ENCODE data around the gene OR4C11. TPM values are rescaled to one million over a fixed set of nuclear protein-coding genes. Genes with fewer than 3 reads are reported as not detected.

Gene OR4C11, protein sequence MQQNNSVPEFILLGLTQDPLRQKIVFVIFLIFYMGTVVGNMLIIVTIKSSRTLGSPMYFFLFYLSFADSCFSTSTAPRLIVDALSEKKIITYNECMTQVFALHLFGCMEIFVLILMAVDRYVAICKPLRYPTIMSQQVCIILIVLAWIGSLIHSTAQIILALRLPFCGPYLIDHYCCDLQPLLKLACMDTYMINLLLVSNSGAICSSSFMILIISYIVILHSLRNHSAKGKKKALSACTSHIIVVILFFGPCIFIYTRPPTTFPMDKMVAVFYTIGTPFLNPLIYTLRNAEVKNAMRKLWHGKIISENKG
- total RNA-seq: not detected

DNA sequence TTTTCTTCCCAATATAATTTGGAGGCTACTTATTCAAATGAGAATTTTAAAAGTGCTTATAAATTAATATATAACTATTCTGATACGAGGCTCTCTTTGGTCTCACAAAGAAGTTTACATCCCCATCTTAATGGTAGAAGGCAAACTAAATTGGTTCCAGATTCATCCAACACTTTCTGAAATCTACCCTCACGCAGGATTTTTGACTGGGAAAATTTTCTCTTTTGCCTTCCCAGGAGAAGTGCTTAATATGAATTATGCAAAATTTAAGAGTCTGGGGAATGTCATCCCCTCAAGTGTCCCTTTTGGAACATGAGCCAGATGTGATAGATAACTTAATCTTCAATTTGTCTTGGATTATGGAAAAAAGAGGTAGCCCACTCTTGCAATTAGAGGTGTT, at the start of gene OR4C11:
OR4C11 (minus strand) TSS at position 101 of the 400 bp plus-strand sequence. CDS start 3,272 bp downstream, outside the sequence.
- TF ChIP-seq, protein P1, sequence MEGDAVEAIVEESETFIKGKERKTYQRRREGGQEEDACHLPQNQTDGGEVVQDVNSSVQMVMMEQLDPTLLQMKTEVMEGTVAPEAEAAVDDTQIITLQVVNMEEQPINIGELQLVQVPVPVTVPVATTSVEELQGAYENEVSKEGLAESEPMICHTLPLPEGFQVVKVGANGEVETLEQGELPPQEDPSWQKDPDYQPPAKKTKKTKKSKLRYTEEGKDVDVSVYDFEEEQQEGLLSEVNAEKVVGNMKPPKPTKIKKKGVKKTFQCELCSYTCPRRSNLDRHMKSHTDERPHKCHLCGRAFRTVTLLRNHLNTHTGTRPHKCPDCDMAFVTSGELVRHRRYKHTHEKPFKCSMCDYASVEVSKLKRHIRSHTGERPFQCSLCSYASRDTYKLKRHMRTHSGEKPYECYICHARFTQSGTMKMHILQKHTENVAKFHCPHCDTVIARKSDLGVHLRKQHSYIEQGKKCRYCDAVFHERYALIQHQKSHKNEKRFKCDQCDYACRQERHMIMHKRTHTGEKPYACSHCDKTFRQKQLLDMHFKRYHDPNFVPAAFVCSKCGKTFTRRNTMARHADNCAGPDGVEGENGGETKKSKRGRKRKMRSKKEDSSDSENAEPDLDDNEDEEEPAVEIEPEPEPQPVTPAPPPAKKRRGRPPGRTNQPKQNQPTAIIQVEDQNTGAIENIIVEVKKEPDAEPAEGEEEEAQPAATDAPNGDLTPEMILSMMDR (IDR thresholded peaks at IDR 0.05): no peak
- TF ChIP-seq POLR2AphosphoS5 (IDR thresholded peaks at IDR 0.05) (no peak), POLR2A (IDR thresholded peaks at IDR 0.05; ENCODE audit: low read depth) (no peak), EP300 (IDR thresholded peaks at IDR 0.05) (no peak)
- 41% methylated on average over 2 of the region's 2 CpGs for WGBS
- intact Hi-C loops (cut with DNase I): no loop called here
- Histone ChIP-seq H3K27me3 (no peaks in the 10 kb centered on the region), H3K27ac (replicated peaks in 1 of 4) (no peak within 1 kb of the TSS), H3K36me3 (no peaks in the 10 kb centered on the region), H3K4me1 (no peaks in the 10 kb centered on the region), H3K4me3 (no peak within 1 kb of the TSS), H3K9me3 (no peaks in the 10 kb centered on the region)
- DNase-seq (ENCODE audit: extremely low spot score): no peak

DNA sequence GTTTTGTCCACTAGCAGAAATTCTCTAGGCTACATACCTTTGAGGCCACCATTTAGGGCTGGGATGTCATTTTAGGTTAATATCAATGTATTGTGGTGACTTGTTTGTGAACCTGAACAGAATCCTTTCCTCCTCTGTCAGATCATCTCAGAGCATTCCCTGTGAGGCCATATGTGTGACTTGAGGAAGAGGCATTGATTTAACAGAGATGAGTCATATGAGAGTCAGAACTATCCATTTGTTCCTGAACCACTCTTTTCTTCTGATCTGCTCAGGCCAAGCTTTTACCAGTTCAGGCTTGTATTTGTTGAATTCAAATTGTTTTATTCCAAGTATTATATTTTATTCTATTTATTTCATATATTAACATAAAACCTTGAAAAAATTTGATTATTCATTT, 47.7 kb upstream of the OR4C11 start:
- no peaks in the 10 kb centered on the region for H3K9me3 ChIP-seq
- H3K27ac ChIP-seq (replicated peaks in 1 of 4): no peak overlapping the region
- no peaks in the 10 kb centered on the region for H3K36me3 ChIP-seq
- intact Hi-C loops (cut with DNase I): no loop called here
- no peaks in the 10 kb centered on the region for H3K27me3 ChIP-seq
- H3K4me1 ChIP-seq: no peaks in the 10 kb centered on the region
- H3K4me3 ChIP-seq: no peak overlapping the region
- no peak for TF ChIP-seq EP300 (IDR thresholded peaks at IDR 0.05)
- TF ChIP-seq, protein P1 (IDR thresholded peaks at IDR 0.05): no peak
- no peak for TF ChIP-seq POLR2A (IDR thresholded peaks at IDR 0.05; ENCODE audit: low read depth)
- no peak for TF ChIP-seq POLR2AphosphoS5 (IDR thresholded peaks at IDR 0.05)
- DNase-seq (ENCODE audit: extremely low spot score): no peak

DNA sequence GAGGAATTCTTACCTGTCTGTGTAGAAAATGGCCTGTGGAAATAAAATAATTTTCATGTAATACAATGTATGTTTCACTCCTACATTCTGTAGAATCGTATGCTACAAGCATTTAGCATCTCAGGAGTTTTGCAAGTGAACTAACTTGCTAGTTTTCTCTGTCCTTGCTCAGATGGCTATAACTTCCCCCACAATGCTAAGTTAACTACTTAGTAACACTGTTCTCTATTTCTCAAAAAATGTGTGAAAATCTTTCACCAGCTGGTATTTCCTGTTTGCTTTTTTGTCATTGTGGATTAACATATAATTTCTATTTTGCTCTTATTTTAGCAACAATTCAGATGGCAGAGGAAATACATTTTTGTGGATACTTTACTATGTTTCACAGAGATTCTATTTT, 45.1 kb upstream of the OR4C11 start:
- intact Hi-C loops (cut with DNase I): no loop called here
- Histone ChIP-seq H3K9me3 (no peaks in the 10 kb centered on the region), H3K4me1 (no peaks in the 10 kb centered on the region), H3K4me3 (no peak overlapping the region), H3K27me3 (no peaks in the 10 kb centered on the region), H3K36me3 (no peaks in the 10 kb centered on the region), H3K27ac (replicated peaks in 1 of 4) (no peak overlapping the region)
- WGBS: 63% methylated on average over 1 of the region's 1 CpG
- TF ChIP-seq POLR2A (IDR thresholded peaks at IDR 0.05; ENCODE audit: low read depth) (no peak), POLR2AphosphoS5 (IDR thresholded peaks at IDR 0.05) (no peak)
- TF ChIP-seq, protein P1 (IDR thresholded peaks at IDR 0.05): no peak
- no peak for DNase-seq (ENCODE audit: extremely low spot score)

DNA sequence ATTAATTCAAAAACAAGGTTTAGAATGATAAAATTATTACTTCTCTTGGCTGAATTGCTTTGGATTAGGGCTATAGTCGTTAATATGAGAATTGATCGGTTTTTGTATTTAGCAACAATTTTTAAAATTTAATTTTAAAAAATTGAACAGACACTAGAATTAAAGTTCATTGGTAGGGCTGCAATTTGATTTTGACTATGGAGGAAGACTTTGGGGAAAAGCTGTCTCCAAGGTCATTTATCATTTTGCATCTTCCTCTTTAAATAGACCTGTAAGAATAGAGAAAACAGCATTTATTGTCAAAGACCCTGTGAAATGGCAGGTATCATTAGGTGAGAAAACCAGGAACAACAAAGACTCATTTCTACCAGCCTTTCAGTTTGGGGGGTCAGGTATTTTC, 40.6 kb upstream of the OR4C11 start, which contains the start of gene OR4S2:
OR4S2 (plus strand) TSS at position 301 of the 400 bp plus-strand sequence. CDS start 2,577 bp downstream, outside the sequence.
- TF ChIP-seq POLR2A (IDR thresholded peaks at IDR 0.05; ENCODE audit: low read depth) (no peak), EP300 (IDR thresholded peaks at IDR 0.05) (no peak), POLR2AphosphoS5 (IDR thresholded peaks at IDR 0.05) (no peak)
- TF ChIP-seq, protein P1 (IDR thresholded peaks at IDR 0.05): no peak
- Histone ChIP-seq H3K36me3 (no peaks in the 10 kb centered on the region), H3K9me3 (no peaks in the 10 kb centered on the region), H3K27me3 (no peaks in the 10 kb centered on the region), H3K27ac (replicated peaks in 1 of 4) (no peak within 1 kb of the TSS), H3K4me1 (no peaks in the 10 kb centered on the region), H3K4me3 (no peak within 1 kb of the TSS)
- 71% methylated on average over 2 of the region's 2 CpGs for WGBS
- DNase-seq (ENCODE audit: extremely low spot score): no peak
- intact Hi-C loops (cut with DNase I): no loop called here

DNA sequence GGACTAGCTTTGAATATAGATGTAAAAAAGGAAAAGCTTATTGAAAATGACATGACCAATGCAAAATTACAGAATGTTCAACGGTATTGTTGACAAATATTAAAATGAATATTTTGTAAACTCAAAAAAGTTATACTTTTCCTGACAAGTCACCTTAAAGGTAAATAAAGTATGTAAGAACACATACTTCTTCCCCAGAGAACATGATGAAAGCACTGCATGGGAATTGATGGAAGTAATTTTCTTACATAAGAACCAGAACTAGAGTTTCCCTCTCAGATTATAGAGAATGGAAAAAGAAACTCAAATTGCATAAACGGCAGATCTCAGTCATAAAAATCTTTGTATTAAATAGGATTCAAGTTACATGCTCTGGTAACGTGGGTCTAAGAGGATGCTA, 27.4 kb upstream of the OR4C11 start, which contains the start of gene OR4P4:
OR4P4 (plus strand) TSS at position 301 of the 400 bp plus-strand sequence.
- H3K27ac ChIP-seq (replicated peaks in 1 of 4): no peak within 1 kb of the TSS
- H3K4me3 ChIP-seq: no peak within 1 kb of the TSS
- intact Hi-C loops (cut with DNase I): no loop called here
- H3K36me3 ChIP-seq: no peaks in the 10 kb centered on the region
- no peaks in the 10 kb centered on the region for H3K4me1 ChIP-seq
- H3K9me3 ChIP-seq: peaks cover 0 to 5% (median 0%) of the 10 kb centered on the region in 4 donors
- no peak for DNase-seq (ENCODE audit: extremely low spot score)
- WGBS: 48% methylated on average over 3 of the region's 3 CpGs
- no peaks in the 10 kb centered on the region for H3K27me3 ChIP-seq
- TF ChIP-seq EP300 (IDR thresholded peaks at IDR 0.05) (no peak), POLR2A (IDR thresholded peaks at IDR 0.05; ENCODE audit: low read depth) (no peak), POLR2AphosphoS5 (IDR thresholded peaks at IDR 0.05) (no peak)
- TF ChIP-seq, protein P1 (IDR thresholded peaks at IDR 0.05): no peak
